GM12801 (cell line): ENCODE measurements around the gene TEAD1.

Experiments used
- TF ChIP-seq, protein P1 (sequence below): IDR thresholded peaks from one replicate; pipeline ENCODE4 v1.5.1; 2011; ENCODE audit warnings: control low read depth; ENCODE audit not compliant: insufficient read length; ENCODE audit errors: extremely low read depth

TEAD1 gene

DNA sequence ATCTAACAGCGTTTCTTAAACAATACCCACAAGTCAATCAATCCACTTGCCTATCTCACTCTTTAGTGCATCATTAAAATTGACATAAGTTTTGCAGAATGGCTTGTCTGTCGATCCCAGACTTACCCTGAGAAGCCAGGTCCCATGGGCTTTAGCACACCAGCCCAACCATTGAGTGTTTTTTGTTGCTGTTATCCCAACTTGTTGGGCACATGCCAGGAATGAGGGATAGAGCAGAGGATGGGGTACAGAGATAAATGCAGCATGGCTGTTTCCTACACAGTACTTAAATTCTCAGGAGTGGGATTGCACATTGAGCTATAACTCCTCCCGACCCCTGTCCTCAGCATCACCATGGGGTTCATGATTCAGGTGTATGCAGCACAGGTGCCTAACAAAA is 270.7 kb downstream of the TEAD1 start:
- TF ChIP-seq, protein P1, sequence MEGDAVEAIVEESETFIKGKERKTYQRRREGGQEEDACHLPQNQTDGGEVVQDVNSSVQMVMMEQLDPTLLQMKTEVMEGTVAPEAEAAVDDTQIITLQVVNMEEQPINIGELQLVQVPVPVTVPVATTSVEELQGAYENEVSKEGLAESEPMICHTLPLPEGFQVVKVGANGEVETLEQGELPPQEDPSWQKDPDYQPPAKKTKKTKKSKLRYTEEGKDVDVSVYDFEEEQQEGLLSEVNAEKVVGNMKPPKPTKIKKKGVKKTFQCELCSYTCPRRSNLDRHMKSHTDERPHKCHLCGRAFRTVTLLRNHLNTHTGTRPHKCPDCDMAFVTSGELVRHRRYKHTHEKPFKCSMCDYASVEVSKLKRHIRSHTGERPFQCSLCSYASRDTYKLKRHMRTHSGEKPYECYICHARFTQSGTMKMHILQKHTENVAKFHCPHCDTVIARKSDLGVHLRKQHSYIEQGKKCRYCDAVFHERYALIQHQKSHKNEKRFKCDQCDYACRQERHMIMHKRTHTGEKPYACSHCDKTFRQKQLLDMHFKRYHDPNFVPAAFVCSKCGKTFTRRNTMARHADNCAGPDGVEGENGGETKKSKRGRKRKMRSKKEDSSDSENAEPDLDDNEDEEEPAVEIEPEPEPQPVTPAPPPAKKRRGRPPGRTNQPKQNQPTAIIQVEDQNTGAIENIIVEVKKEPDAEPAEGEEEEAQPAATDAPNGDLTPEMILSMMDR = no peak

DNA sequence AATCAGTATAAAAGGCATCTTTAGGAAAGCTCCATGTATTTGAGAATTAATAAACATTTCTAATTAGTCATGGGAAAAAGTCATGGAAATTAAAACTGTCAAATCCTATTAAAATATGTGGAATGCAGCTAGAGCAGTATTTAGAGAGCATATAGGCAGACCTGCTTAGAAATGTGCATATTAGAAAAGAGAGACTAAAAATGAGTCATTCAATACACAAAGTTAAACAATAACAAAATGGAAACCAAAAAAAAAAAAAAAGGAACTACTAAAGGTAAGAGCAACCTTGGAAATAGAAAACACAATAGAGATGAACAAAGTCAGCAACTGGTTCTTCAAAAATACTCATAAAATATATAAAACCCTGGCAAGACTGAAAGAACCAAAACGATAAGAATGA is 275.2 kb downstream of the TEAD1 start:
- TF ChIP-seq, protein P1 = no peak

DNA sequence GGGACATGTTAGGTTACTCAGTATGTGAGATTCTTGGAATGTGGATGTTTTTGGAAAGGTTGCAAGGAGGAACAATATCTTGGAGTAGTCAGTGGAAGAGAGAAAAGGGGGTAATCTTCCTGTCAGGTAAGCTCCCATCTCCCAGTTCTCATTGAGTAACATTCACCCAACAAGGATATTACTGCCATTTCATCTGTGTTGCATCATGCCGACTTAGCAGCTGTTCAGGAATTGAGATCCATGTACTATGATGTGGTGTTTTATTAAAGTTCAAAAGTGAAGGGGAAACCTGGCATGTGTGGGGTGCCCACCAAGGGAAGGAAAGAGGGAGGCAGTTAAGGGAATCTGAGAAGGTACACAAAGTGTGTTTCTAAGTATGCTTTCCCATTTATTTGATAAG is 276.4 kb downstream of the TEAD1 start:
- TF ChIP-seq, protein P1 = no peak

DNA sequence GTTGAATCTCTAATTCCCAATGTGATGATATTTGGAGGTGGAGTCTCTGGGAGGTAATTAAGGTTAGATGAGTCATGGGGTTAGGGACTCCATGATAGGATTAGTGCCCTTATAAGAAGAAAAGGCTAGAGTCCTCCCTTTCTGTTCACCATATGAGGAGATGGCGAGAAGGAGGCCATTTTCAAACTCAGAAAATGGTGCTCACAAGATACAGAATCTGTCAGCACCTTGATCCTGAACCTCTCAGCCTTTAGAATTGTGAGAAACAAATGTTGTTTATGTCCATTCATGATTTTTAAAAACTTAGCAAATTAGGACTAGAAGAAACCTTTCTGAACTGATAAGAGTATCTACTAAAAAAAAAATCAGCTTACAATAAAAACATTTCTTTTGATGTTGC is 277.2 kb downstream of the TEAD1 start:
- TF ChIP-seq, protein P1 = no peak

DNA sequence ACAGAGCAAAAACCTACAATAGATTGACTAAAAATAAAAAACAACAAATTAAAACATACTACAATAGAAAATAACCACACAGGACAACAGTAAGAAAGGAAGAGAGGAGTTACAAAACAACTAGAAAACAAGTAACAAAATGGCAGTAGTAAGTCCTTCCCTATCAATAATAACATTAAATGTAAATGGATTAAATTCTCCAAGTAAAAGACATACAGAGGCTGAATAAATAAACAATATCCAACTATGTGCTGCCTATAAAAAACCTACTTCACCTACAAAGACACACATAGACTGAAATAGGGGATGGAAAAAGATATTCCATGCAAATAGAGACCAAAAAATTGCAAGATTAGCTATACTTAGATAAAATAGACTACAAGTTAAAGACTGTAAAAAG is 277.9 kb downstream of the TEAD1 start:
- TF ChIP-seq, protein P1 = no peak

DNA sequence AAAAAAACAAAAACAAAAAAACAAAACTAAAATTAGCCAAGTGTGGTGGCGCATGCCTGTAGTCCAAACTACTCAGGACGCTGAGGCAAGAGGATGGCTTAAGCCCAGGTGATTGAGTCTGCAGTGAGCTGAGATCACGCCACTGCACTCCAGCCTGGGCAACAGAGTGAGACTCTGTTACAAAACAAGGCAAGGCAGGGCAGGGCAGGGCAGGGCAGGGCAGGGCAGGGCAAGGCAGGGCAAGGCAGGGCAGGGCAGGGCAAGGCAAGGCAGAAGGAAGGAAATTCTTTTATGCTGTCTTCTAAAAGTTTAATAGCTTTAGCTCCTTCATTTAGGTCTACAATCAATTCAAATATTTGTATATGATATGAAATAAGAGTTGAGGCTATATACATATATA is 284.8 kb downstream of the TEAD1 start:
- TF ChIP-seq, protein P1 = no peak

DNA sequence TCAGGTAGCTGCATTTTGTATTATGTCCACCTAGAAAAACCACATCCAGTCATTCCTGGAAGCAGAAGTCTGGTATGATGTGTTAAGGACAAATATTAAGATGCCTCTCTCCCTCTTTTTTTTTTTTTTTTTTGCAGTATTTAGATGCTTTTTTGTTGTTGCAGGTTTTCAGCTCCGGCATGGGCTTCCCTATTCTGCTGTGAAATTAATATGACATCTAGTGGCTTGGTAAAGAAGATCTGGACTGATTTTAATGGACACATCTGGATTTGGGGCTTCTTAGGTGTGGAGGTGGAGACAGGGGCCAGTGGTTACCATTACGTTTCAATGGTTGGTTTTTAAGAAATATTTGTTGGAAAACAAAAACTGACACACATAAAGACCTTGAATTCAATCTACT is 287.4 kb downstream of the TEAD1 start:
- TF ChIP-seq, protein P1 = no peak

DNA sequence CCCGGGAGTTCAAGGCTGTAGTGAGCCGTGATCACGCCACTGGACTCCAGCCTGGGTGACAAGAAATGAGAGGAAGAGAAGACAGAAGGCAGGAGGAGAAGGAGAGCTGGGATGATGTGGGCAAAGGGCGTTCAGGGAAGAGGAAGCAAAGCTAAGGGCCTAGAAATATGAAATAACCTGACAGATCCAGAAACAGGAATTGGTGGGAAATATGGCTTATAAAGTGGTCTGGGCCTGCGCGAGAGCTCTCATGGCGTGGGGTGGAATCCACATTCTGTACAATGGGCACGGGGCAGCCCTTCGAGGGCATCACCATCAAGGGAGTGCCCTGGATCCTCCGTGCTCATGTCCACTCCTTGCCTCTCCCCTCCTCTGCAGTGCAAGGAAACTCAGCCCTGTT is 288.1 kb downstream of the TEAD1 start:
- TF ChIP-seq, protein P1 = no peak
